Measurements from ENCODE around the gene ACTRT2.

ACTRT2 gene

DNA sequence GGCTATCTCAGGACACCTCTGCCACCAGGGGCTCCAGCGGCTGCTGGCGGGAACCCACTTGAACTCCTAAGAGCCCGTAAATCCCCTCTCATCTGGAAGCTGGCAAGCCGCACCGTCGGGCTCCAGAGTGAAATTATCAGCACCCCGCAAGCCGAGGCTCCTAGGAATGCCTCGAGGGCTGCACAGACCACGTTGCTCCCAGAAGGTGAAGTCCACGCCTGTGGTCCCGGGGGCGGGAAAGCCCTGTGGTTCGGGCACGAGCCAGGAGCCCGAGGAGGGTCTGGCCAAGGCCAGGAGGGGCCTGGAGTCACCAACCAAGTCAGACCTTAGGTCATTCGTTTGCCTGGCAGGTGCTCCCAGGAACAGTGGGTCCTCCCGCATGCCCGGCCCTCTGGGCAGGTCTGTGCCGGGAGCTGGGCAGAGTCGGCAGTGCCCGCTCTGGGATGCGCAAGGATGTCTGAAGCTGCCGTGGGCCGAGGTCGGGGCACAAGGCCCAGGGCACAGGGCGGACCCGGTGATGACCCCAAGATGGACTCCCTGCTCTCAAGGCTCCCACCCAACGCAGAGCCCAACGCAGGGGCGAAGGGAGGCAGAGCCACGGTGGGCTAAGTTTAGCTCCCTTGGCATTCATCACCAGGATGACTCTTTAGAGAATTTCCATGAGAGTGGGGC lies 8.9 kb downstream of the ACTRT2 start:
- TF ChIP-seq ESRRG (CRISPR knock-in tag; IDR thresholded peaks at IDR 0.05): no peak
- TF ChIP-seq ZFP3 (CRISPR knock-in tag; IDR thresholded peaks at IDR 0.05): no peak
- TF ChIP-seq TSHZ2 (CRISPR knock-in tag; IDR thresholded peaks at IDR 0.05): no peak

DNA sequence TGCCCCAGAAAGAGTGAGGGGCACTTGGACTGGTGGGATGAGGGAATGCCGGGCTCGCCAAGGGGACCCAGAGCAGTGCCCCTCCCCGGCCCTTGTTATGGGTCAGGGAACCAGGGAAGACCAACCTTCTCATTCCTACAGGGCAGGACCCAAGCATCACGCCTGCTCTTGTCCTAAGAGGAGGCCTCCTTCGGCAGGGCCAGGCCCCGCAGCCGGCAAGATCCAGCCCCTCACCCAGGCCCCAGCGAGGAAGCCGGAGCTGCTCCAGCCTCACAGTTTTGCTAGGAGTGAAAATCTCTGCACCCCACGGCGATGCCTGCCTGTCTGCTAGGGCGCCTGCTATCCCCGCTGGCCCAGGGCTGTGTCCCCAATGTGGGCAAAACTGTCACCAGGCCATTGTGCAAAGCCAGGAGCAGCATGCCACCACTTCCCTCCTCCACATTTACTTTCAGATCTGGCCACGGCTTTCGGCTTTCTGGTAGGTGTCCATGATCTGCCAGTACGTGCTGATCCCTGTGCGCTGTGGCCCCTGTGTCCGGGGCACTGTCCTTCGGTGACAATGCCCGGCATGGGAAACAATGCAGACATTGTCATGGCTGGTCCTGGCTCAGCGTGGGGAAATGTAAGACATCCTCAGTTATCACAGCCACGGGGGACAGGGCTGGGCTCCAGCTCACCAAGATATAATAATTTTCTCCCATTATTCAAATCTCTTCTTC lies 9.6 kb downstream of the ACTRT2 start:
- no peak for TF ChIP-seq ZFP30 (CRISPR knock-in tag; IDR thresholded peaks at IDR 0.05)
- TF ChIP-seq ESRRG (CRISPR knock-in tag; IDR thresholded peaks at IDR 0.05): no peak
- no peak for TF ChIP-seq CSRNP3 (CRISPR knock-in tag; IDR thresholded peaks at IDR 0.05)
- no peak for TF ChIP-seq GLIS3 (CRISPR knock-in tag; IDR thresholded peaks at IDR 0.05)
- TF ChIP-seq BACH2 (CRISPR knock-in tag; IDR thresholded peaks at IDR 0.05; ENCODE audit: borderline replicate concordance): no peak
- no peak for TF ChIP-seq ZNF565 (CRISPR knock-in tag; conservative IDR thresholded peaks at IDR 0.05; ENCODE audit: low read depth)
- TF ChIP-seq CSDC2 (CRISPR knock-in tag; IDR thresholded peaks at IDR 0.05): no peak
- no peak for TF ChIP-seq TCF4 (CRISPR knock-in tag; IDR thresholded peaks at IDR 0.05; ENCODE audit: borderline replicate concordance)
- no peak for TF ChIP-seq OSR1 (CRISPR knock-in tag; IDR thresholded peaks at IDR 0.05)
- TF ChIP-seq ISL1 (CRISPR knock-in tag; IDR thresholded peaks at IDR 0.05): no peak
- TF ChIP-seq ZNF8 (CRISPR knock-in tag; IDR thresholded peaks at IDR 0.05): no peak
- TF ChIP-seq TOX (CRISPR knock-in tag; IDR thresholded peaks at IDR 0.05; ENCODE audit: borderline replicate concordance): no peak
- no peak for TF ChIP-seq SNAI2 (CRISPR knock-in tag; IDR thresholded peaks at IDR 0.05)
- TF ChIP-seq PPARA (CRISPR knock-in tag; IDR thresholded peaks at IDR 0.05; ENCODE audit: borderline replicate concordance): no peak
- ATAC-seq: no peak

More for the DNA sequence above, 8.9 kb downstream of the ACTRT2 start:
- no peak for ATAC-seq

- ATAC-seq: no peak
- TF ChIP-seq TSHZ2 (CRISPR knock-in tag; IDR thresholded peaks at IDR 0.05): no peak
- TF ChIP-seq TOX (CRISPR knock-in tag; IDR thresholded peaks at IDR 0.05; ENCODE audit: borderline replicate concordance): no peak
- no peak for TF ChIP-seq ZFP30 (CRISPR knock-in tag; IDR thresholded peaks at IDR 0.05)
- TF ChIP-seq TCF4 (CRISPR knock-in tag; IDR thresholded peaks at IDR 0.05; ENCODE audit: borderline replicate concordance): no peak
- no peak for TF ChIP-seq ZNF70 (CRISPR knock-in tag; IDR thresholded peaks at IDR 0.05)
- no peak for TF ChIP-seq ESRRG (CRISPR knock-in tag; IDR thresholded peaks at IDR 0.05)
- TF ChIP-seq CSRNP3 (CRISPR knock-in tag; IDR thresholded peaks at IDR 0.05): no peak
- no peak for TF ChIP-seq OSR1 (CRISPR knock-in tag; IDR thresholded peaks at IDR 0.05)
- TF ChIP-seq ISL1 (CRISPR knock-in tag; IDR thresholded peaks at IDR 0.05): no peak
- TF ChIP-seq BACH2 (CRISPR knock-in tag; IDR thresholded peaks at IDR 0.05; ENCODE audit: borderline replicate concordance): no peak
- TF ChIP-seq, protein P1, sequence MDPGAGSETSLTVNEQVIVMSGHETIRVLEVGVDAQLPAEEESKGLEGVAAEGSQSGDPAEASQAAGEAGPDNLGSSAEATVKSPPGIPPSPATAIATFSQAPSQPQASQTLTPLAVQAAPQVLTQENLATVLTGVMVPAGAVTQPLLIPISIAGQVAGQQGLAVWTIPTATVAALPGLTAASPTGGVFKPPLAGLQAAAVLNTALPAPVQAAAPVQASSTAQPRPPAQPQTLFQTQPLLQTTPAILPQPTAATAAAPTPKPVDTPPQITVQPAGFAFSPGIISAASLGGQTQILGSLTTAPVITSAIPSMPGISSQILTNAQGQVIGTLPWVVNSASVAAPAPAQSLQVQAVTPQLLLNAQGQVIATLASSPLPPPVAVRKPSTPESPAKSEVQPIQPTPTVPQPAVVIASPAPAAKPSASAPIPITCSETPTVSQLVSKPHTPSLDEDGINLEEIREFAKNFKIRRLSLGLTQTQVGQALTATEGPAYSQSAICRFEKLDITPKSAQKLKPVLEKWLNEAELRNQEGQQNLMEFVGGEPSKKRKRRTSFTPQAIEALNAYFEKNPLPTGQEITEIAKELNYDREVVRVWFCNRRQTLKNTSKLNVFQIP (CRISPR knock-in tag; IDR thresholded peaks at IDR 0.05; ENCODE audit: borderline replicate concordance, low read depth): no peak
- no peak for TF ChIP-seq ZFP3 (CRISPR knock-in tag; IDR thresholded peaks at IDR 0.05)
Observed at GRCh38 chr1:3031401-3032221, 10.3 kb downstream of the ACTRT2 start.

Data from SK-N-SH treated with all-trans-retinoic acid at 6 μM for 48 hours (cell line).